SKM-1 treated with dmso at 0.1 percent for 144 hours (cell line): ENCODE measurements around the gene SIGLEC5.
"Not testable (repeated sequence)": the region's sequence is repeated elsewhere in the genome, so short reads cannot be mapped to it uniquely, and the experiment has no call there.

Experiments used
- DNase-seq: peaks from one replicate; lab custom pipeline; 2025; ENCODE audit not compliant: unreplicated experiment; lab: John Stamatoyannopoulos, UW

SIGLEC5 gene, protein sequence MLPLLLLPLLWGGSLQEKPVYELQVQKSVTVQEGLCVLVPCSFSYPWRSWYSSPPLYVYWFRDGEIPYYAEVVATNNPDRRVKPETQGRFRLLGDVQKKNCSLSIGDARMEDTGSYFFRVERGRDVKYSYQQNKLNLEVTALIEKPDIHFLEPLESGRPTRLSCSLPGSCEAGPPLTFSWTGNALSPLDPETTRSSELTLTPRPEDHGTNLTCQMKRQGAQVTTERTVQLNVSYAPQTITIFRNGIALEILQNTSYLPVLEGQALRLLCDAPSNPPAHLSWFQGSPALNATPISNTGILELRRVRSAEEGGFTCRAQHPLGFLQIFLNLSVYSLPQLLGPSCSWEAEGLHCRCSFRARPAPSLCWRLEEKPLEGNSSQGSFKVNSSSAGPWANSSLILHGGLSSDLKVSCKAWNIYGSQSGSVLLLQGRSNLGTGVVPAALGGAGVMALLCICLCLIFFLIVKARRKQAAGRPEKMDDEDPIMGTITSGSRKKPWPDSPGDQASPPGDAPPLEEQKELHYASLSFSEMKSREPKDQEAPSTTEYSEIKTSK

DNA sequence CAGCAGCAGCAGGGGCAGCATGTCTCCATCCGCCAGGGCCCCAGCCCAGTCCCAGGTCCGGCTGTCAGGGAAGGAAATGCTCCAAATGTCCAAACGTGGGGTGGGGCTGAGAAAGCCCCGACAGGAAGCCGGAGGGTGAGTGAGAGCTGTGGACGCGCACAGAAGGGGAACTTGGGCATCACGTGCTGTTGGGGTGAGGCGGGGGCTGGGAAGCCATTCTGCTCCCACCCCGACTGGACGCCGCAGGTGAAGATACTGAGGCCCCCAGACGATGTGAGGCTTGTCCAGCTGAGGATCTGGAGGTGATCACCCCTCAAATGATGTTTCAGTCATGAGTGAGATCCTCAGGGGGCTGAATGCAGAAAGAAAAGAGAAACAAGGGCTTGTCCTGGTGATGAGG, at the start of gene SIGLEC5:
Gene SIGLEC5 (minus strand): TSS at position 87 of the 400 bp plus-strand sequence. CDS start 66 bp downstream, at position 21.
- DNase-seq, result not testable (repeated sequence)

DNA sequence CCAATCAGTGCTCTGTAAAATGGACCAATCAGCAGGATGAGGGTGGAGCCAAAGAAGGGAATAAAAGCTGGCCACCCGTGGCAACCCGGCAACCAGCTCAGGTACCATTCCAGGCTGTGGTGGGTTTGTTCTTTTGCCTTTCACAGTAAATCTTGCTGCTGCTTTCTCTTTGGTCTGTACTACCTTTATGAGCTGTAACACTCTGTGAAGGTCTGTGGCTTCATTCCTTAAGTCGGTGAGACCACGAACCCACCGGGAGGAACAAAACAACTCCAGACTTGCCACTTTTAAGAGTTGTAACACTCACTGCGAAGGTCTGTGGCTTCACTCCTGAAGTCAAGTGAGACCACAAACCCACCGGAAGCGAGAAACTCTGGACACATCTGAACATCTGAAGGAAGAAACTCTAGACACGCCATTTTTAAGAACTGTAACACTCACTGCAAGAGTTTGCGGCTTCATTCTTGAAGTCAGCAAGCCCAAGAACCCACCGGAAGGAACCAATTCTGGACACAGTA, 46.4 kb upstream of the SIGLEC5 start:
- no peak for DNase-seq

DNA sequence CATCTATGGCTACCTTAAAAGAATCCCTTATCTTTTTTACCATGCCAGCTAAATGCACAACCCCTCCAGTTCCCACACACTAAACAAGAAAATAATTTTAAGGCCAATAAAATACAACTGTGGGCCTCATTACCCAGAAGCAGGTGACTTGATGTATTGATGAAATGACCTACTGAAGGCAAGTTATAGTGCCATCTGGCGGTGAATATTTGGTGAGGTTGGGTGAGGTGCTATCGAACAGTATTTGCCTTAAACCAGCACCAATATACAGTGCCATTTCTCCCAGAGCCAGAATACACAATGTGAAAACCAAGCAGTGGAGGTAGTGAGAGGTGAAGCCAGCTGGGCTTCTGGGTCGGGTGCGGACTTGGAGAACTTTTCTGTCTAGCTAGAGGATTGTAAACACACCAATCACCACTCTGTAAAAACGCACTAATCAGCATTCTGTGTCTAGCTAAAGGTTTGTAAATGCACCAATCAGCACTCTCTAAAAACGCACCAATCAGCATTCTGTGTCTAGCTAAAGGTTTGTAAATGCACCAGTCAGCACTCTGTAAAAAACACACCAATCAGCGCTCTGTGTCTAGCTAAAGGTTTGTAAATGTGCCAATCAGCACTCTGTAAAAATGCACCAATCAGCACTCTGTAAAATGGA, 45.8 kb upstream of the SIGLEC5 start:
- DNase-seq, result peak; percentile 18

DNA sequence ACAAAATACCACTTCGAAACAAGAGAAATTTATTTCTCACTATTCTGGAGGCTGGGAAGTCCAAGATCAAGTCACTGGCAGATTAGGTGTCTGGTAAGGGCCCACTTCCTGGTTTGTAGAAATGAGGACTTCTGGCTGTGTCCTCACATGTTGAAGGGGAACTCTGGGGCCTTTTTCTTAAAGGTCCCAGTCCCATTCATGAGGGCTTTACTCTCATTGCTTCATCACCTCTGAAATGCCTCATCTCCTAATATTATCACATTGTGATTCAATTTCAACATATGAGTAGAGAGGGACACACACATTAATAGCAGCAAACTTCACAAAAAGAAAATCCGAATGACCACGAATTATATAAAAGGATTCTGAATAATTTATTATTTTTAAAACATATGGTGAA, 38.0 kb upstream of the SIGLEC5 start:
- no peak for DNase-seq

DNA sequence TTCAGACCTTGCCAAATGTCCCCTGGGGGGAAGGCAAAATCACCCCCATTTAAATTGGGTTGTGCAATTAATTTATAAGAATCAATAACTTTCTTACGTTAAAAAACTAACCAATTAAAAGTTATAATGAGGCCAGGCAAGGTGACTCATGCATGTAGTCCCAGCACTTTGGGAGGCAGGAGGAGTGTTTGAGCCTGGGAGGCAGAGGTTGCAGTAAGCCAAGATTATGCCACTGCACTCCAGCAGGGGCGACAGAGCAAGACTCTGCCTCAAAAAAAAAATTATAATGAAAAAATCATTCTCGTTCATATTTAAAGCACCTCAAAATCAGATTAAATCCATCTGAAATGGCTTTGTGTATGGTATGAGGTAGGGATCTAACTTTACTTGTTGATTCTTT, 34.8 kb upstream of the SIGLEC5 start:
- DNase-seq, result no peak

DNA sequence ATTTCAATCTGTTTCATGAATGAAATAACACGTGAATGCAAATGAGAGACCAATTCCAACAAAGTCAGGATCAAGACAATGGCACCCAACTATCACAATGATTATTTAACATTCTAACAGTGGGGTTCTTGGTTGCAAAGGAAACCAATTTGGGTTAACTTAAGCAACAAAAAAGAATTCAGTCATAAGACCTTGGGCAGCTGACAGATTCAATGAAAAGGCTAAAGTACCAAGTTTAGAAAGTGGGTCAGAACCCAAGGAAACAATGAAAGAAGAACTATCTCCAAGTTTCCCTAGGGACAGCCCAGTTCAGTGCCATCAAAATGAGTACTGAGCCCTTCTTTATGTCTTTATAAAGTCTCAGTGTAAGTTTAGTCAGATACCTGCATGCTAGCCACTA, 33.9 kb upstream of the SIGLEC5 start:
- no peak for DNase-seq

DNA sequence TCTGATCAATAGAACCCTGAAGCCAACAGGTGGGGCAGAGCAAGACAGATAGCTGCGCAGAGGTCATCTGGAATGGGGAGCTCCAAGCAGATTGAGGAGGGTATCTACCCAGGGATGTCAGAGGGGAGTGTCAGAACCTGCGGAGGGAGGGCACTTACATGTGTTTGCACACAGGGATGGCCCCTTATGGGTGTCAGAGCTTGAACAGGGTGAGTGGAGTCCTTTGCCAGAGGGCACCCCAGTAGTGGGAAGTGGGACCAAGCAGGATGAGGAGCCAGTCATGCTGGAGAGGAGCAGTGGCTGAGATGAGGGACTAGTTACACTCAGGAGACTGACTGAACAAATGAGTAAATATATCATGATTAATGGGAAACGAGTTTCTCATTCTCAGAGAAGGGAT, 33.4 kb upstream of the SIGLEC5 start:
- DNase-seq, result no peak

DNA sequence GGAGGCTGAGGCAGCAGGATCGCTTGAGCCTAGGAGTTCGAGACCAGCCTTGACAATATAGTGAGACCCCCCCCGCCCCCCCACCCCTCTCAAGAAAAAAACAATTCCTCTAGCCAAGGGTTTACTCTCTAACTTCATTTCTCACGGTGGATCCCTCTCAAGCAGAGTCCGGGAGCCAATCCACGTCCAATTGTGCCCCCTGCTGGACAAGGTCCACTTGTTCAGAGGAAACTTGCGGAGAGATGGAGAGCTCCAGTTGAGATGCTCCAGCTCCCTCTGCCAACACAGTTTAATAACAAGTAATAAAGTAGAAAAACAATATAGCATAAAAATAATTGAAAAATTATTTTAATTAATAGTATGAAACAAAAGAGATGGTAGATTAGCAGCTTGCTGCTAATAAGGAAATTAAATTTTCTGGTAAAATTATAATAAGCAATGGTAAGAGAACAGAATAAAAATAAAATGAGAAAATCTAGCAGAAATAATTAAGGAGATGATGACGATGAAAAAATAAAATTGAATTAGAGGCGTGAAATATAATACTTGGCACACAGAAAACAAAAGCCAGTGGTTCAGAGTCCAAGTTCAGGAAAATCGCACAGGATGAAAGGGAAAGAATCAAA, 30.9 kb upstream of the SIGLEC5 start:
- DNase-seq, result peak; percentile 53

DNA sequence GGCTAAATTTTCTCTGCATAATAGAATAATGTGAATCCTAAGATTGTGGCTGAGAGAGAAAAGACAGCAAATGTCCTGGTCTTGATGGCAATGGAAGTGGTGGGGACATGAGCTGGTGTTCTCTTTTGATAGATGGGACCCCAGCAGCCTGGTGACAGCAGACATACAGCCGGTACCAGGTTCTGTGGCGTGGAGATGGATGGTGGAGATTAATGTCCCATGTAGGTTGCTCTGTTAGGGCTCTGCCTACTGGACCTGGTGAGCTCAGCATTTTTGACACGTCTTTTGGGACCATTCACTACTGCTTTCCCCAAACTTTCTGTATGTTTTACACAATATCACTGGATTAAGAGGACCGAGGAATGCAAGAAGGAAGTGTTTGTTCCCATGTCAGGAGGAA, 24.6 kb upstream of the SIGLEC5 start:
- no peak for DNase-seq

DNA sequence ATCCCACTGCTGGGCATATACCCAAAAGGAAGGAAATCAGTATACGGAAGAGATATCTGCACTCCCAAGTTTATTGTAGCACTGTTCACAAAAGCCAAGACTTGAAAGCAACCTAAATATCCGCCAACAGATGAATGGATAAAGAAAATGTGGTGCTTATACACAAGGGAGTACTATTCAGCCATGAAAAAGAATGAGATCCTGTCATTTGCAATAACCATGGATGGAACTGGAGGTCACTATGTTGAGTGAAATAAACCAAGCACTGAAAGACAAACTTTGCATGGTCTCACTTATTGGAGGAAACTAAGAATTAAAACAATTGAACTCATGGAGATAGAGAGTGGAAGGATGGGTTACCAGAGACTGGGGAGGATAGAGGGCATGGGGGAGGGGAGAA, 23.0 kb upstream of the SIGLEC5 start:
- no peak for DNase-seq

DNA sequence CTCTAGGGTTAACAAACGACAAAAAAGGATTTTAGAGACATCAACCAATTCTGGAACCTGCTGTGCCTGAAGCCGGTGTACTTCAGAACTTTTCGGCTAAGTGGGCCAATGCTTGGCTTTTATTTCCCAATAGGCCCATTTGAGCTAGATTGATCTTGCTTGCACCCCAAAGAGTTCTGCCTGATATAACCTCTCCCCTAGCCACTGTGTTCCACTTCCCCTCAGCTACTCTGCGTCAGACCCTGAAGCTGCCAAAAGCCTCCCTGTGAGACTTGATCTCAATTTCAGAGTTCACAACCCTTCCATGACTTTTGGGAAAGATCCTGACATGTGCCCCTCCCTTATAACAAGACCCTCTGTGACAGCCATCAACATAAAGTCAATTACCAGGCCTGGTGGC, 22.1 kb upstream of the SIGLEC5 start:
- no peak for DNase-seq

DNA sequence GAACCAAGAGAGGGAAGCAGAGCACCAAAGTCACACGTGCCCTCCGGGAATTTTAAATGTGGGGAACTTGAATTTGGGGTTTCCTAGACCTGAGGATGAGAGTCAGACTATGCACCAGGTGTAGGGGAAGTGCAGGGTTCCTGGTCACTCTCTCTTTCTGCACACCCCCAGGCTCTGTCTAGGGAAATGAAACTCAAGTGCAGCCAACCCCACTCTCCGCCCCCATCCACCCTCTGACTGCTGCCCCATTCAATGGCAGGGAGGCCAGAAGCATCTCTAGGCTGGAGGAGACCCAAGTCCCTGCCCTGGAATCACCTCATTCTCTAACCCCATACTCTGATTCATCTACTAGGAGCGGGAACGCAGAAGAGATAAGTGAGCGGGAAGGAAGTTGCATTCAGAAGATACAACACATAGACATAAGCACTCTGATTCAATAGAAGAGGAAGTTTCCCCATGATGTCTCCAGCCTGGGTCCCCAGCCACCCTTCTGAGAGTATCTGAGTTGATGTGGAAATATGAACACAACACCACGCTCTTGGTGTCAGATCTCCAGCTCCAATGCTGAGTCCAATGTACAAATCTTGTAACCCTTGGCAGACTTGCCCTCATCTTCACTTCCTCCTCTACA, 21.1 kb upstream of the SIGLEC5 start:
- peak; percentile 76 for DNase-seq

DNA sequence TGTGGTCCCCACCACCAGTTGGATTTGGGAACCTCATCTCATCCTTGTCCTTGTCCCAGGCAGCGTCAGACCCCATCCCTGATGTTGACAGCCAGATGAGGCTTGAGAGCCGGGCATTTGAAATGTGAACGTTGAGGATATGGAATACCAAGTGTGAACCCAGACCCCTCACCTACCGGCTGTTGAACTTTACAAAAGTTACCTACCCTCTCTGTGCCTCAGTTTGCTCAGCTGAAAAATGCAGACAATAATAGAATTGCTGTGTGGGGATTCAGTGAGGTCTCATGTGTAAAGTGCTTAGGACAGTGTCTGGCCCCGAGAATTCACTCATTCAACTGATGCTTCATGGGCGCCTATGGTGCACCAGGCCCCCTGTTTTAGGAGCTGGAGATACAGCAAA, 17.1 kb upstream of the SIGLEC5 start:
- no peak for DNase-seq

DNA sequence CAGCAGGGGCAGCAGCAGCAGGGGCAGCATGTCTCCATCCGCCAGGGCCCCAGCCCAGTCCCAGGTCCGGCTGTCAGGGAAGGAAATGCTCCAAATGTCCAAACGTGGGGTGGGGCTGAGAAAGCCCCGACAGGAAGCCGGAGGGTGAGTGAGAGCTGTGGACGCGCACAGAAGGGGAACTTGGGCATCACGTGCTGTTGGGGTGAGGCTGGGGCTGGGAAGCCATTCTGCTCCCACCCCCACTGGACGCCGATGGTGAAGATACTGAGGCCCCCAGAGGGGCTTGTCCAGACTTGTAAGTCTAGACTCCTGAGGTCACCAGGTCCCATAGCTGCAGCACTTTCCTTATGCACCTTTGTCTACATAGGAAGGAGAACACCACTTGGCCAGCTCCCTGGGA, 16.5 kb upstream of the SIGLEC5 start, which contains the start of gene SIGLEC14:
Gene SIGLEC14 (minus strand): TSS at position 96 of the 400 bp plus-strand sequence. CDS start 66 bp downstream, at position 30.
- not testable (repeated sequence) for DNase-seq

DNA sequence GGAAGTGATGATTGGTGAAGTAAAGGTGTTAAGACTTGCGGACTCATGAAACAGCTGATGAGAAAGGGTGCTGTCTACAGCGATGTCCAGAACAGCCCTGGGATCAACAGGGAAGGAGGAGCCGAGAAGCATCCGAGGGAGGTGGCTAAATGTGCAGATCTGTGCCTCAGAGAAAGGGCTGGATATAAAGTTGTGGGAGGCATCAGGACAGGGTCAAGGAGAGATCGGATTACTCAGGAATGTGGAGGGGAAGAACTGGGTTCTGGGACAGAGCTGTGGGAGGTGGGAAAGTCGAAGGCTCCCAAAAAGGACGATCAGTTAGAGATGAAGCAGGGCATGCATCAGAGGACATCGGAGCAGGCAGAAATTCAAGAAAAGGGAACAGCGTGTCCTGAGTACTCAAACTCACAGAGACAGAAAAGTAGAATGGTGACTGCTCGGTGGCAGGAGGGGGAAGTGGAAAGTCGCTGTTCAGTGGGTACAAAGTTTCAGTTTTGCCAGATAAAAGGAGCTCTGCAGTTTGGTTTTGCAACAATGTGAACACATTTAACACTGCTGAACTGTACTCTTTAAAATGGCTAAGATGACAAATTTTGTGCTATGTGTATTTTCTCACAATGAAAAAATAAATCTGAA, 14.6 kb upstream of the SIGLEC5 start:
- no peak for DNase-seq

DNA sequence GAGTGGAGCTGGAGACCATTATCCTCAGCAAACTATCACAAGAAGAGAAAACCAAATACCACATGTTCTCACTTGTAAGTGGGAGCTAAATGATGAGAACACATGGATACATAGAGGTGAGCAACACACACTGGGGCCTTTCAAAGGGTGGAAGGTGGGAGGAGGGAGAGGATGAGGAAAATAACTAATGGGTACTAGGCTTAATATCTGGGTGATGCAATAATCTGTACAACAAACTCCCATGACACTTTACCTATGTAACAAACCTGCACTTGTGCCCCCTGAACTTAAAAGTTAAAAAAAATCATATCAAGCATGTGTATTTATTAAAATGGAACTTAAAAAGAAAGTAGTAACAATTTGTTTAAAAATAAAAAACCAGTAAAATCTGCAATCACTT, 11.4 kb upstream of the SIGLEC5 start:
- DNase-seq, result no peak

DNA sequence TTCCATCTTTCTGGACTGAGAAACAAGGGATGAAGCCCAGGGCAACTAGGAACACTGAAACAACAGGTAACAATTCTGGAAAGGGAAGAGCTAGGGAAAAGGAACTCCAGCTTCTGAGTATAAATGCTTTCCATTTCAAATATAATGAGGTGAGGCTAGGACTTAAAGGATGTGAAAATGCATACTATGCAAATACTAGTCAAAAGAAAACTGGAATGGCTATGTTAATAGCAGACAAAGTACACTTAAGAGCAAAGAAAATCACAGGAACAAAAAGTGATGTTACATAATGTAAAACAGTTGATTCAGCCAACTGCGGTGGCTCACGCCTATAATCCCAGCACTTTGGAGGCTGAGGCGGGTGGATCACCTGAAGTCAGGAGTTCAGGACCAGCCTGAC, 10.2 kb upstream of the SIGLEC5 start:
- DNase-seq, result no peak

DNA sequence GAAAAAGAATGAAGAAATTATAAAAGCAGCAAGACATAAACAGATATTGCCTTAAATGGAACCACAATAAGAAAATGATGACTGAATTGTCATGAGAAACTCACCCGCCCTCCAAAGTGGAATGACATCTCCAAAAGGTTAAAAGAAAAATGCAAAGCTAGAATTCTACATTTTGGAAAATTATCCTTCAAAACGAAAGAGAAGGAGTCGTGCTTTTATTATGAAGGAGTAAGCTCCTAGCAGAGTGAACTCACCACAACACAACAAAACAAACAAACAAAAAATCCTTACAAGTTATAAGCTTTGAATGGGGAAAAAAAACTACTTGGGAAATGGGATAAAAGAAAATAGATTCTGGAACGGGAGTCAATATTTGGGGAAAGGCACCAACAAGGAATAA, 9.7 kb upstream of the SIGLEC5 start:
- DNase-seq, result no peak

DNA sequence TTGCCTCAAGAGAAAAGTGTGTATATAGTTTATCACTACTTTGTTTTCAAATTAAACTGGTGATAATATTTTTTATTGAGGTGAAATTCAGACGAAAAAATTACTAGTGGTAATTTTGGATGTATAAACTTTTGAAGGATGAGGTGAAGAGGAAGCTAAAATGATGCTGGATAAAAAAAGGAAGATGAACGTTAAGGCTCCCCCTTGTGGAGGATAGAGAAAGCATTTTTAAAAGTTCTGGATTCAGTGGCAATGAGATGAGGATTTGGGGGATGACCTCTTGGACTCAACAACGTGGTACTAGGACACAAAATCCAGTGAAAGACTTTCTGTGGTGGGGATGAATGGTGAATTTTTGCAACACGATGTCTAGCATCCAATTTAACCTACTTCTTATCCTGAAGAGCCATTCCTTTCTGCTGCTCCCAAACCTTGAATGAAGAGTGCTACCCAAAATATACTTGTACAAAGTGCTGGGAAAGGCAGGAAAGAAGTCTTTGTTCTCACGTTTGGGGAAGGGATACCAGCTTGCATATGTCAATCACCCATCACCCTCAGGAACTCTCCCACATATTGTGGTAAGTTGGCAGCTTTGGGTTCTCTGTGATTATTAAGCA, 7.3 kb upstream of the SIGLEC5 start:
- no peak for DNase-seq

DNA sequence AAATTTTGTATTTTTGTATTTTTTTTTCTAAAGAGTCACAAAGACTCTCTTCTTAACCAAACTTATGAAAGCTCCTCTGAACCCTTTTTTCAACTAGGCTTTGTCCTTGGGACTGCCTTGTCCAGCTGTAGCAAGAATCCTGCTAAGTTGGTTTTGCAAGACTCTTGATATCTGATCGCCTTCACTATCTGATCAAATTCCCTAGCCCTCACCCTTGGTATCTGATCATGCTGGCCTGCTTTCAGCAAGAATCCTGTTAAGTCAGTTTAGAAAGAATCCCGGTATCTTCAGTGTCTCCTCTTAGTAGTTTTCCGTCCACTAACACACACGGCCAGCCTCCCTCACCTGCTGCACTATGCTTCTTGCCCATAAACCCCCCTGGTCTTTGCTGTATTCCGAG, 1.9 kb upstream of the SIGLEC5 start:
- no peak for DNase-seq
